ENCODE results near the gene NCAPG.
A peak's percentile ranks its signal among the peaks of the same experiment; 100 is the strongest.
"Not testable (repeated sequence)": the region's sequence is repeated elsewhere in the genome, so short reads cannot be mapped to it uniquely, and the experiment has no call there.

Gene NCAPG

DNA sequence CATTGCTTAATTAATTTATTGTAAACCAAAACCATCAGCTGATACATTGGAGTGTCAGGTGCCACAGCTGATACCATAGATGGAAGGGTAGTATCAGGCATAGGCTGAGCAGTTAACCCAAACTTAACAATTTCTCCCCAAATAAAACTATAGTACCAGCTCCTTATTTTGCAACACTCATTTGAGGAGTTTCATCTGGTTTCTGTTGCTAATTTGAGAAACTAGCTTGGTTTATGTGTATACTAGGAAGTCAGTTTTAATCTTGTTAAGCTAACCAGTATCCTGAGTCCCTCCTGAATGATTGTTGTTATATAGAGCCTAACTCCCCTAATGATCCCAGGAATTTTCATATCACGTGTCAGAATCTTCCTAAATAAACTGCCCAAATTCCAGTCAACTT, 13.0 kb upstream of the NCAPG start:
- no peak for DNase-seq (ENCODE audit: low read depth in 2 of 2)

DNA sequence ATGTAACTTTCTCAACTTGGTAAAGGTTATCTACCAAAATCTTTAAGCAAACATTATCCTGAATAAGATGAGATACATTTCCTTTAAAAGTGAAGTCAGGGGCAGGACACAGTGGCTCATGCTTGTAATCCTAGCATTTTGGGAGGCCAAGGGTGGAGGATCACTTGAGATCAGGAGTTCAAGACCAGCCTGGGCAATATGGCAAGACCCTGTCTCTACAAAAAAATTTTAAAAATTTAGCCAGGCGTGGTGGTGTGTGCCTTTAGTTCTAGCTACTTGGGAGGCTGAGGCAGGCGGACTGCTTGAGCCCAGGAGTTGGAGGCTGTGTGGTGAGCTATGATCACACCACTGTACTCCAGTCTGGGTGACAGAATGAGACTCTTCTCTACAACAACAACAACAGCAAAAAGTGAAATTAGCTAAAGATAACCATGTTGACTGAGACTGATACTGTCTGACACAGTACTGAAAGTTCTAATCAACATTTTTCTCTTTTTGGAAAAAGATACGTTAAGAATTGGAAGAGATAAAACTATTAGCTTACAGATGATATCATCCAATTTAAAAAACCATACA, 5.1 kb upstream of the NCAPG start:
- no peak for DNase-seq (ENCODE audit: low read depth in 2 of 2)

DNA sequence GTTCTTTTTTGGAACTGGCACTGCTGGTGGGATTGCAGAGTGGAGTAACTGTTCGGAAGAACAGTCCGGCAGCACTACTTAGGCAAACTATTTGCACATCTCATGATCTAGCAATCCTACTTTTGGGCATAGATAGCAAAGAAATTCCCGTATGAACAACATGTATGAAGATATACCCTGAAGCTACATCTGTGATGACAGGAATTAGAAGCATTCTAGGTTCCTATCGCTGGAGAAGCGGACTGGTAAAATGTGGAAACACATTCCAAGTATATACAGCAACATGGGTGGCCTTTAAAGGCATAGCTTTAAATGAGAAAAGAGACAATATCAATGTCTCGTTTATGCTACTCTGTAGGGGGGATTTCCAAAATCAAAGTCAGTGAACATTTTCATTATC, 3.3 kb upstream of the NCAPG start:
- DNase-seq (ENCODE audit: low read depth in 2 of 2), result no peak

DNA sequence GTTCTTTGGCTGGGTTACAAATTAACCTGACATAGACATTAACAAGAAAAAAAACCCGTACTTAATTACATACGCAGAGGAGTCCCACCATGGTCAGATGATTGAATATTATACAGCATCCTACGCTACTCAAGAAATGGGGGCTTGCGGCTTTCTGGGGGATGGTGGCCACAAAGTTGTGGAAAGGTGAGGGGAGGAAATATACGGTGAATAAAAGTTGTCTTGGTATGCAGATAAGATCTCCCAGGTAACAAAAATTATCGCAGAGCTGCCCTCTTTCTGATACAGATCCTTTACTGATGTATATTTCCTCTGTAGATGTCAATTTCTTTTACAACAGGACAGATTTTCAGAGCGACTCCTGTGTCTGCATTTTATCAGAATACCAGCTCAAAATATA, 1.1 kb upstream of the NCAPG start:
- DNase-seq (ENCODE audit: low read depth in 2 of 2), result no peak

DNA sequence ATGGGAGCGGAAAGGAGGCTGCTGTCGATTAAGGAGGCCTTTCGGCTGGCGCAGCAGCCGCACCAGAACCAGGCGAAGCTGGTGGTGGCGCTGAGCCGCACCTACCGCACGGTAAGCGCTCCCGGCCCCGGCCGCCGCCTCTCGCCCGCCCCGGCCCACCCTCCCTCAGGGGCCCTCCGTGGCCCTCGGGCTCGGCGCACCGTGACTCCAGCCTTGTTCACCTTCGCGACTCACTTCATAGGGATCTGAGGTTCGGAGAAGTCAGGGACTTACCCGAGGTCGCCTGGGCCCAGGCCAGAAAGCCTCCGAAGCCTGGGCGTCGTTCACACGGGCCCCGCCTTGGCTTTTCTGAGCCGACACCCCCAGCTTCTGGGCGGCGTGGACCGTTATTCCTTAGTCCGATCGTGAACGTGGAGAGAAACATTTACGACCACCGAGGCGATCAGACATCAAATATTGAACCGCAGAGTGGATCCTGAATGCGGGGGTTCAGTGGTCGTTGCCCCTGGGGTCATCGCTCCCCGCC, 362 bp downstream of the NCAPG start:
- no peak for DNase-seq (ENCODE audit: low read depth in 2 of 2)

DNA sequence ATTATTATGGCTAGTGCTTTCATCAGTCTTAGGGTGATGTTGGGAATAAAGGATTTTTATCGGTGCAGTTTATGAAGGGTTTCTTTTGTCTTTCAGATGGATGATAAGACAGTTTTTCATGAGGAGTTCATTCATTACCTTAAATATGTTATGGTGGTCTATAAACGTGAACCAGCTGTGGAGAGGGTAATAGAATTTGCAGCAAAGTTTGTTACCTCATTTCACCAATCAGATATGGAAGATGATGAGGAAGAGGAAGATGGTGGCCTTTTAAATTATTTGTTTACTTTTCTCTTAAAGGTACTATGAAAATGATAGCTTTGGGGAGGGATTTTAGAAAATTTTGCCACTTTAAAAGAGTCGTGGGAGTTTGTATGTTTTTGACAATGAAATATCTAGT, 1.3 kb downstream of the NCAPG start:
- DNase-seq (ENCODE audit: low read depth in 2 of 2), result no peak

DNA sequence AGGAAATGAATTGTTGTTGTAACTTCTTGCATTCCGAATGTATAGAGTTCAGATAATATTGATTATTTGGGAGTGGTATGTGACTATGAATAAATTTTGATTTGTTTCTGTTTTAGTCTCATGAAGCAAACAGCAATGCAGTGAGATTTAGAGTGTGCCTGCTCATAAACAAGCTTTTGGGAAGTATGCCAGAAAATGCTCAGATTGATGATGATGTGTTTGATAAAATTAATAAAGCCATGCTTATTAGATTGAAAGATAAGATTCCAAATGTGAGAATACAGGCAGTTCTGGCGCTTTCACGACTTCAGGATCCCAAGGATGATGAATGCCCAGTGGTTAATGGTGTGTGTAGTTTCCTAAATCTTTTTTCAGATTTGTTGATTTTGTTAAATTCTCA, 2.0 kb downstream of the NCAPG start:
- no peak for DNase-seq (ENCODE audit: low read depth in 2 of 2)

DNA sequence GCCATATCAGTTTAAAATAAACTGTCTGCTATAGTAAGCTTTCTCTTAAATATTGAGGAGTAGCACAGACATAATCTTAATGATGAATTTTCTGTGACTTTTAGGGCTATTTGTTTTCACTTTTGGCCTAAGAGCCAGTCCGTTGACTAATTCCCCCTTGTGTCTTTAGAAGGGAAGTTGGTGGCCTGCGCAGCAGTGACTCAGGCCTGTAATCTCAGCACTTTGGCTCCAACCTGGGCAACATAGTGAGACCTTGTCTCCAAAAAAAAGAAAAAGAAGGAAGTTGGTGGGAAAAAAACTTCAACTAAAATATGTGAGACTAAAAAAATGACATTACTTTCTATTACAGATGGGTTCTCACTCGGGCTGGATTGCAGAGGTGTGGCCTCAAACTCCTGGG, 3.4 kb downstream of the NCAPG start:
- no peak for DNase-seq (ENCODE audit: low read depth in 2 of 2)

DNA sequence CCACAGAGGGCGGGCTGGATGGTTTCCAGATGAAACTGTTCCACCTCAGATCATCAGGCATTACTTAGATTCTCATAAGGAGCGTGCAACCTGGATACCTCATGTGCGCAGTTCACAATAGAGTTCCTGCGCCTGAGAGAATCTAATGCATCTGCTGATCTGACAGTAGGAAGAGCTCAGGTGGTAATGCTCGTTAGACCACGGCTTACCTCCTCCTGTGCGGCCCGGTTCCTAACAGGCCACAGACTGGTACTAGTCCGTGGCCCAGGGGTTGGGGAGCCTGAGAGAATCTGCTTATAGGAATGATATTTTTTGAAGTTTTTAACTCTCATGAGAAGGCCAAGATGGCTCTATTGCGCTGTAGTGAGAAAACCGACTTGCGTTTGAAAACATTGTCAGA, 5.4 kb downstream of the NCAPG start:
- no peak for DNase-seq (ENCODE audit: low read depth in 2 of 2)

DNA sequence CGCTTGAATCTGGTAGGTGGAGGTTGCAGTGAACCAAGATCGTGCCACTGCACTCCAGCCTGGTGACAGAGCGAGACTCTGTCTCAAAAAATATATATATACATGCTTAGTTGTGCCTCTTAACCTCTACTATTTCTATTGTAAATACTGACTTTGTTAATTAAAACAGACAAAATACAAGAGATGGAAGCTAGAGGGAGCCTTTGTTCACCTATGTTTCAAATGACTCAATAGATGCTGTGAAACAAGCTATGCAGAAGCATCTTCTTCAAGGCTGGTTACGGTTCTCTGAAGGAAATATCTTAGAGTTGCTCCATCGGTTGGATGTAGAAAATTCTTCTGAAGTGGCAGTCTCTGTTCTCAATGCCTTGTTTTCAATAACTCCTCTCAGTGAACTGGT, 6.2 kb downstream of the NCAPG start:
- peak; percentile 61 for DNase-seq (ENCODE audit: low read depth in 2 of 2)

DNA sequence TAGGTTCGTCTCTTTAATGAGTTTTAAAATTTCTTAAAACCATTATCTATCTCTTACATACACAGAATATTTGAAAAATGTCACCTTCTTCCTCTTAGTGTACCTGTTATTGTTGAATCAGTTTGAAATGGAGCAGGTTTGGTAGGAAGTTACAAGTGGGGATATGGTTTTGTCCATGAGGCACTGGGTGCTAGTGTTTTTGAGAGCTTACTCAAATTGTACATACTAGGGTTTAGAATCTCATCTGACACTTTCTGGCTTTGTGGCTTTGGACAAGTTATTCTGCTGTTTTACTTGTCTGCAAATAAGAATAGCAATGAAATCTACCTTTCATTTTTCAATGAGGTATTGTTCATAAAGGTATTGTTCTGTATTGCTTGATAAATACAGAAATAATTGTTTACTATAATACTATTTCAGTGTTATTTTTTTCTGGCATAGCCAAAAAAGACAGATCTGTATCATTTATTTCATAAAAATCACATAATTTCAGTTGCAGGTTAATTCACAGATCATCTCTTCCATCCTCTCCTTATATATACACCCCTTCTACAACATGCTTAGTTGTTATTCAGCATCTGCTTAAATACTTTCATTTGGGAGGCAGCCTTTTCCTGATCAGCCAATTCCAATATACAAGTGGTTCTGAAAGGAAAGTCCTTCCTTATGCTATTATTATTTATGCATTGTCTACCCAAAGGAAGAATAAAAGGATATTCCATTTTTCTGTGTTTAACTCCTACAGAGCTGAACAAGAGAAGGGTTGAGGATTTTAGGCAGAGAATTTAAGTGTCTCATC, 13.3 kb downstream of the NCAPG start:
- DNase-seq (ENCODE audit: low read depth in 2 of 2), result no peak

DNA sequence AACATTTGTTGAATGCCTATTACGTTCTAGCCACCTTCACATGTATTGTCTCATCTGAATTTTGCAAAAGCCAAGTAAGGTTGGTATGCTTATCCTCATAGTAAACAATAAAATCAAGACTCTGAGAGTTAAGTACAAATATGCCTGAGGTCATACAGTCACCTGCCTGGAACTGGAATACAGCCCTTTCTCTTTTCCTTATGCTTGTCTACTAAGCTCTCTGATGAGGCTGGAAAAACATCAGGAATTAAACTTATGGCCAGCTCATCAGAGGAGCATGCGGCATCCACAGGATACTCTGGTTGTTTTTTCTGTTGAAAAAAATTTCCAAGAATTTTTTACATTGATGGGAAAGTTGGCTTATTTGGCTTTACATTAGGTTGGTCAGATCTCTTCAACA, 35.5 kb downstream of the NCAPG start:
- DNase-seq (ENCODE audit: low read depth in 2 of 2), result no peak

DNA sequence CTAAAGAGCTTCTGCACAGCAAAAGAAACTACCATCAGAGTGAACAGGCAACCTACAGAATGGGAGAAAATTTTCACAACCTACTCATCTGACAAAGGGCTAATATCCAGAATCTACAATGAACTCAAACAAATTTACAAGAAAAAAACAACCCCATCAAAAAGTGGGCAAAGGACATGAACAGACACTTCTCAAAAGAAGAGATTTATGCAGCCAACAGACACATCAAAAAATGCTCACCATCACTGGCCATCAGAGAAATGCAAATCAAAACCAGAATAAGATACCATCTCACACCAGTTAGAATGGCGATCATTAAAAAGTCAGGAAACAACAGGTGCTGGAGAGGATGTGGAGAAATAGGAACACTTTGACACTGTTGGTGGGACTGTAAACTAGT, 39.5 kb downstream of the NCAPG start:
- DNase-seq (ENCODE audit: low read depth in 2 of 2), result not testable (repeated sequence)

DNA sequence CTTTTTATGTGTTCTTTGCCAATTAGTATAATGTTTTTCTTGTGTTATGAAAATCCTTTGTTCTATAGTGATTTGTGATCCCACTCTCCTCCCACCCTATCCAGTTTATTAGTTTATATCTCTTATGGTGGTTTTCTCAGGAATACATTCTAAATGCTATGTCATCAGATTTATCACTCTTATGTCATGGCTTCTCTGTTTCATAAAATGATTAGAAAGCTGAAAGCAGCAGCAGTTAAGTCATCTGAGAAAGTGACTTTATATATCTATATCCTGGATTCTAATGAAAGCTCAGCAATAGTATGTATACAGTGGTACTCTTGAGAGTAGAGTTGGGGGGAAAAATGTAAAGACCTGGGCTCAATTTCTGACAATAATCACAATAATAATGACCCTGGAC, 41.2 kb downstream of the NCAPG start:
- DNase-seq (ENCODE audit: low read depth in 2 of 2), result no peak

DNA sequence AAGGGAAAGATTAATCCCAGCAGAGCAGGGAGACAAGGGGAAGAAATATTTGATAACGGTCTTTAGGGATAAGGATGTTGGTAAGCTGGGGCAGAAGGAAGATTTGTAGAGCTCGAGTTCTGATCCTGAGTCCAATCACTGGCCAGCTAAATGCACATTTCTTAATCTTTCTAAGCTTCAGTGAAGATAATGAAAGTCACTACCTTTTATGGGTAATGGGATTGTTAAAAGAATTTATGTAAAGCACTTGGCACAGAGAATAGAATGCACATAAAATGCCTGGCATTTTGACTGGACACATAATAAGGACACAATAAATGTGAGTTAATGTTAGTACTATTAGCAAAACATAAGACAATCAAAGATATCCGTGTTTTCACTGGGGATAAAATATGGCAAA, 43.3 kb downstream of the NCAPG start:
- DNase-seq (ENCODE audit: low read depth in 2 of 2), result no peak

DNA sequence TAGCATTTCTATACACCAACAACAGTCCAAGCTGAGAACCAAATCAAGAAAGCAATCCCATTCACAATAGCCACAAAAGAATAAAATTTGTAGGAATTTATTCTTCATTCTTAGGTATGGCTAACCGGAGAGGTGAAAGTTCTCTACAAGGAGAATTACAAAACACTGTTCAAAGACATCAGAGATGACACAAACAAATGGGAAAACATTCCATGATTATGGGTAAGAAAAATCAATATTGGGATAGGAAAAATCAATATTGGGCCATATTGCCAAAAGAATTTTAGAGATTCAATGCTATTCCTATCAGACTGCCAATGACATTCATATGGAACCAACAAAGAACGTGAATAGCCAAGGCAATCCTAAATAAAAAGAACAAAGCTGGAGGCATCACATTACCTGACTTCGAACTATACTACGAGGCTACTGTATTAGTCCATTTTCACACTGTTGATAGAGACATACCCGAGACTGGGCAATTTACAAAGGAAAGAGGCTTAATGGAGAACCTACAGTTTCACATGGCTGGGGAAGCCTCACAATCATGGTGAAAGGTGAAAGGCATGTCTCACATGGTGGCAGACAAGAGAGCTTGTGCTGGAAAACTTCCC, 49.1 kb downstream of the NCAPG start:
- DNase-seq (ENCODE audit: low read depth in 2 of 2), result no peak

DNA sequence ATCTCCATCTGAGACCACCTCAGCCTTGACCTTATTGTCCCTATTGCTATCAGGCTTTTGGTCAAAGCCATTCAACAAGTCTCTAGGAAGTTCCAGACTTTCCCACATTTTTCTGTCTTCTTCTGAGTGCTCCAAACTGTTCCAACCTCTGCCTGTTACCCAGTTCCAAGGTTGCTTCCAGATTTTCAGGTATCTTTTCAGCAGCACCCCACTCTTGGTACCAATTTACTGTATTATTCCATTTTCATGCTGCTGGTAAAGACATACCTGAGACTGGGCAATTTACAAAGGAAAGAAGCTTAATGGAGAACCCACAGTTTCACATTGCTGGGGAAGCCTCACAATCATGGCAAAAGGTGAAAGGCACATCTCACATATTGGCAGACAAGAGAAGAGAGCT, 51.1 kb downstream of the NCAPG start:
- not testable (repeated sequence) for DNase-seq (ENCODE audit: low read depth in 2 of 2)

DNA sequence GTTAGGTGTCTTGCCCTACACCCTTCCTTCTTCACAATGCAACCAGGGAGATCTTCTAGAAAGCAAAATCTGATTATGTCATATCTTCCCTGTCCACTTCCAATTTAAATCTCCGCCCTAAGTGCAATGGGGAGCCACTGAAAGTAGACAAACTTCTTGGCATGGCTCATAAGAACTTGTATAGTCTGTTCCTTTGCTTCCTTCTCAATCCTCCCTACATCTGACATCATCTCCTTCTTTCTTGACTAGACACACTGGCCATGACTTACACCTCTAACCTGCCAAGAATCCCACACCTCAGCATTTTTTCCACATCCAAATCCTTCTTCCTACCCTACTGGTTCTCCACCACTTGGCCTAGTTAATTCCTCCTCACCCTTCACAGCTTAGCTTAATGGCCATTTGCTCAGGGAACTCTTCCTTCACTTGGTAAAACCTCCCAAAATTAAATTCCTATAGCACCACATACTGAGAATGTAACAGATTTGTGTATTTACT, 55.1 kb downstream of the NCAPG start:
- DNase-seq (ENCODE audit: low read depth in 2 of 2), result no peak

DNA sequence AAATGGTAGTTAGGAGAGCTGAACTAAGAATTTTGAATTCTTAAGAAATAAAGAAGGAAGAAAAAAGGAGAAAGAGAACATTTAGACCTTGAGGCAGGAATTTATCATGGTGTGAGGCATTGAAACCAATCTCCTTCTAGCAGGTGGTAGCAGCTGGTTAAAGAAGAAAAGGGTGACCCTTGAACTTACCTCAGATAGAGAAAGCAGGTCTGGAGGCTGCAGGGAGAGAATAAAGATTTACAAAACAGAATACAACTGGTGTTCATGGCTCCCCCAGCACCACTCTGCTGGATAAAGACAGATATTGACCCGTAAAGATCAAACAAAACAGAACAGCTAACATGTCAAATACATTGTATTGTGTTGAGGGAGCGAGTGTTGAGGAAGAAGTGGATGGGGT, 56.0 kb downstream of the NCAPG start:
- DNase-seq (ENCODE audit: low read depth in 2 of 2), result no peak

DNA sequence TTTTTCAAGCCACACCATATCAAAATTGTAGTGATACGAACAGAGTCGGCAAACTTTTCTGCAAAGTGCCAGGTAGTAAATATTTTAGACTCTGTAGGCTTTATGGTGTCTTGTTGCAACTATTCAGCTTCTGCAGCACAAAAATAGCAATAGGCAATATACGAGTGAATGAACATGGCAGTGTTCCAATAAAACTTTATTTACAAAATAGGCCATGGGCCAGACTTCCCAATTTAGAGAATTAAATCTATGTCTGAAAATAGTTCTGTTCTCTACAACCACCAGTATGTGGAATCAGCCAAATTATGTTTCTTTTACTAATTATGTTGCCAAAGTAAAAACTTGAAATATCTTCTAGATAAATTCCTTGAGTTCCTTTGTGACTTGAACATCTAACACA, 56.5 kb downstream of the NCAPG start:
- DNase-seq (ENCODE audit: low read depth in 2 of 2), result no peak

DNA sequence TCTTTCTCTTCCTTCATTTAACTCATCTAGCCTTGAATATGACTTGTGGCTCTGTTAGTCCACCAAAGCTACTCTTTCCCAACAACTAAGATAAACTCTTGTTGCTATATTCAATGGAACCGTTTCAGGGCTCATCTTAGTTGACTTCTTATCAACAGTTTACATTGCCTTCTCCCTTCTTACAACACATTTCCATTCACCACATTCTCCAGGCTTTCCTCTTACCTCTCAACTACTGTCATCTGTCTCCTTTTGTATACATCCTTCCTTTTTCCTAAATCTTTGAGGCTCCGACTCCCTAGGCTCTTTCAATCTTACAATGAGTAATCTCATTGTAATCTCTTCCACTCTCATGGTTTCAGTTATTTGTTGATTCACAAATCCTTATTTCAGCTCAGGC, 58.5 kb downstream of the NCAPG start:
- no peak for DNase-seq (ENCODE audit: low read depth in 2 of 2)

DNA sequence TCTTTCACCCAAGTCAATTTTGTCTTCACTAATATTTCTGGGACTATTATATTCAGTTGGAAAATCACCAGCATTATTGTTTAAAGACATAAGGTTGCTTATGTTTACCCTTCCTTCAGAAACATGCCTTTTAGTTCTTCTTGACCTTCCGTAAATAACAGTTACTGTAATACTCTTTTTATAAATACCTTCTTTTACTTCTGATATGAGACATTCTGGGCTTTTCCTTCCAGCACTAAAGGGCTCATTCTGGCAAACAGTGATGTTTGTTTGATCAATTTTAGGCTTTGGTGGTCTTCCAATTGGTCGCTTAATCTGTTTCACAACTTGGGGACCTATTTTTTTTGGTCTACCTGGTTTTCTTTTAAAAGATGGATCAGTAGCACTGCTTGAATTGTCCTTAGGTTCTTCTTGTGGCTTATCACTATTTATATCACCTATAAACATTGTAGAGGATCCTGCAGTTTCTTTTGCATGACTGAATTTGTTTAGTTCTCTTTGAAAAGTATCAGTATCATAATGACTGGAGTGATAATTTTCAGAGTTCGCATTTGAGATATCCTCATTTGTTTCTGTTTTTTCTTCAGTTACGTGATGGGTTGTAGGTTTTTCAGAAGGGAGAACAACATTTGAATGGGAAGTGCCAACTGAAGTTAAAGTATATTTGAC, 64.8 kb downstream of the NCAPG start:
- no peak for DNase-seq (ENCODE audit: low read depth in 2 of 2)

Data from fibroblast of skin of left quadriceps (primary cell).